Measurements from ENCODE around the gene INF2.

The INF2 gene

DNA sequence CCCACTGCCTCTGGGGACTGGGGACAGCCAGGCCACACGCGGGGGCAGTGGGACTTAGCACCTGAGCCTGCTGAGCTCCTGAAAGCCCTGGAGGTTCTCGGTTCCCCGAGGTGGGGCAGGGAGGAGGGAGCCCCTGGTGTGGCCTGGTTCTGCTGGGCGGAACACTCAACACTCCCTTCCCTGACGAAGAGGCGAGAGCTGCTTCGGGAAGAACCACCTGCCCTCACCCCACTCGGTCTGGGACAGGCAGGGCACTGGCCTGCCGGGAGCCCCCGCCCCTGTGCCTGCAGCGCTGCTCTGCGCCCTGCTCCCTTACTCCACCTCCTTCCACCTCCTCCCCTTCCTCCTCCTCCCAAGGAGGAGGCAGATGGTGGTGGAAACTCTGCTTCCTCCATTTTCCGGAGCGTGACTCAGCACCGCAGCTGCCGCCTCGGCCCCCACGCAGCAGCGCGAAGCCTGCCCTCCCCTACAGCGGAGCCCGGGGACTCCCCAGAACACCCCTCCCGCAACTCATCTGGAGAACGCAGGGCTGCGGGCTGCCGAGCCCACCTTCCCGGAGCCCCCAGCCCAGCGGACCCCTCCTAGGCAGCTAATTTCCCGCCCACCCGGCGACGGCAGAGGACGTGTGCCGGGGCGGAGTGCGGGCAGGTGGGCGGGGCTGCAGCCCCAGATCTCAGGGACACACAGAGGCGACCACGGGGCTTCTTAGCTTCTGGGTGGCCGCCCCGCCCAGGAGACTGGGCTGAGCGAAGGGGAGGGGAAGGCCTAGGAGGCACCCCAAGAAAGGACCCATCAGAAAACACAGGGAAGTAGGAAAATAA, 11.7 kb upstream of the INF2 start:
- DNase-seq = peak; percentile 79 to 87

DNA sequence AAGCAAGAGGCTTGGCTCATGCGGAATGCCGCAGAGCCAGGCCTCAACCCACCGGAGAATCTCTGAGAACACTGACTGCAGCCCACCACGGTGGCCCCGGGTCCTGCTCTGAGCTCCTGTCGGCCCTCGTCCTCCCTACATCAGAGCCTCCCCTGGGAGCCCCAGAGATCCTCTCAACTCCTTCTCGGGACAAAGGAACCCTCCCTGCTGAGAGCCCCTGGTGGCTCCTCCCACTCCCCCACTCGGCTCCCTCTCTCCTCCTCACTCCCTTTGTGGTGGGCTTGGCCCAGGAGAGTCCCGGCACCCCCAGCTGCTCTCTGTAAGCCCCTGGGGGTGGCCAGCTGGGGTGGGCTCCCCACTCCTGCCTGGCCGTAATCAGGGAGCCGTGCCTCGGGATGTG, 11.1 kb upstream of the INF2 start:
- DNase-seq = no peak

DNA sequence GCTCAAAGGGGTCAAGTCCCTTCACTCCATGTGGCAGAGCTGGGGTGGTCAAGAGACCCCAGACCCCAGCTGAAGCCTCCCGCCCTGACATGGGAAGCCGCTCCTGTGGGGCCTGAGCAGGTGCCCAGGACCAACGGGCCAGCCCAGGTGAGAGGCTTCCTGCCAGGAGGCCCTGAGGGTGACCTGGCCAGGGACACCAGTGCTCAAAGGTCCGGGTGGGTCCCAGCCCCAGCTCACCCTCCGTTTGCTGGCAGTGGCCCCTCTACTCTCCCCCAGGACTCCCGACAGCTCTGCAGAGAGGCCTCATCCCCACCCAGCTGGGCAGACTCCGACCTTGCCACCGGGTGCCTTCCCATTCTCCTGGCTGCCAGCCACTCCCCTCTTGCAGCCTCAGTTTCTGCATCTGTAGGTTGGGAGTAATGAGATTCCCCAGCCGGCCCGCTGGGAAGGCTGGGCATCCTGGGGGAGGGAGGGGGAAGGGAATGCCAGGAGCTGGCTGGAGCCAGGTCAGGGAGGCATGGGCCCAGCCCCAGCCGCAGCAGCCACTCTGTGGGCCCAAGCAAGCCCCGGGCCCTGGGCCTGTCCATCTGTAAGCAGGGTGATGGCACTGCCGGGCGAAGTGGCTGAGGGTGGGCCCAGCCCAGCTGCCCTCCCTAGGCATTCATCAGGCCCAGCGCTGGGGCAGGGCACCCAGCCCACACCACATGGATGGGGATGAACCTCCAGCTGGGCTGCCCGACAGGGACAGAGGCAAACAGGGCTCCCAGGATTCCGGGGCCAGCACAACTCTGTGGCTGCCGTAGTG, 10.3 kb upstream of the INF2 start:
- DNase-seq = no peak

DNA sequence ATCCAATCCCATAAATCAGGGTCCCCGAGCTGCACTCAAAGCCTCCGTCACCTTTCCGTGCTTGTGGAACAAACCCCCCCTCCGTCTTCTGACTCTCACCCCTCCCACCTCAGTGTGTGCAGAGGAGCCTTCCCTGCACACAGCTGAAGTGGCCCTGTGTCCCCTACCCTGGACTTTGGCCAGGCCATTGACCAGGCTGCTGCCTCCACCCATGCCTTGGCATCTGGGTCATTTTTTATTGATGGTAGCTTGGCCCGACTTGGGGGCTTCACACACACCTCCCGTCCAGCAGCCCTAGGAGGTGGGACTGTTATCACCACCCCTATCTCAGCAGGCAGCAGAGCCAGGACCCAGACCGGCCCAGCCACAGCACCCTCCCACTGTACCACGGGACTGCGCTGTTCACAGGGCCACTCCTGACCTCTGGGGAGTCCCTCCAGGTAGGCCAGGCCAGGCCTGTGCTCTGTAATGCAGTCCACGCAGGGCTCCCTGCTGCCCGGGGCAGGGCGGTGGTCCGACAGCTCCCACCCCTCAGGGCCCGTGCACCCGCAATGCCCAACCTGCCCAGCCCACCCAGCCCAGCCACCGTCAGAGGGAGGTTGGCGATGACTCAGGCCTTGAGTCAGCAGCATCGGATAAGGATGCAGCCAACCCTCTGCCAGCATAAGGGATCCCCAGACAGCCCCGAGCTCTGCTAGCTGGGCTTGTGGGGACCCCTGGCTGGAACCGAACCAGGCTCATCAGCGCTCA, 9.2 kb upstream of the INF2 start:
- DNase-seq = peak; percentile 35 to 37

DNA sequence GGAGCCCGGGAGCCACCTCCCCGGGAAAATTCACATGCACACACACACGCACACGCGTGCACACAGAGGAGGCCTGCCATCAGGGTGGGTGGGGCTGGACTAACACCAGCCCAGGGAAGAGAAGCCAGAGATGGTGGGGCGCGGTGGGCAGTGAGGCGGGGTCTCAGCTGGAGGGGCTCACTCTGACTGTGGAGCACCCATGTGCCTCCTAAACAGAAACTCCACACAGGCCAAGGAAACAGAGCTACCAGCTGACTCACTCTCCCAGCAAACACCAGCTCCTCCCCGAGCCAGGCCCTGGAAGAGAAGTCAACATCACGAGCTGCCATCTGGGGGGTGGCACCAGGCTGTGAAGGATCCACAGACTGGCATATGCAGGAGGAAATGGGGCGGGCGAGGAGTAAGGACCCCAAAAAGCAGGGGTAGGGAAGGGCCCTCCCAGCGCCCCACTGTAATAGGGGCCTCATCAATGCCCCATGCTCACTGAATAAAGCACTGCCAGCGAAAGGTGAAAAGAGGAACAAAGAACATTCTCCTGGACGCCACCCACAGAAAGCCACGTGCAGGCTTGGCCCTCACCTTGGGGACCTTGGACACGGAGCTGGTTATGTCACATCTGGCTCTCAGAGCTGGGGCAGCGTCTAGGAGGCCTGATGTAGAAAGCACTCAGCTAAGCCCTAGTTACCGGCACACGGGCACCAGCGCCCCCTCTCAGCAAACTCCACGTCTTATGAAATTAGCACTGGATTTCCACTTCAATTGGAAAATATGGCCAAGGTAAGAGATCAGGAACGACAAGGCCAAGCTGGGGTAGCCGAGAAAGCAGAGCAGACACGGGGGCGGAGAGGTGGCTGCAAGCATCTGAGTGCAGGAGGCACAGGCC, 8.4 kb upstream of the INF2 start:
- DNase-seq = peak; percentile 59 to 70

DNA sequence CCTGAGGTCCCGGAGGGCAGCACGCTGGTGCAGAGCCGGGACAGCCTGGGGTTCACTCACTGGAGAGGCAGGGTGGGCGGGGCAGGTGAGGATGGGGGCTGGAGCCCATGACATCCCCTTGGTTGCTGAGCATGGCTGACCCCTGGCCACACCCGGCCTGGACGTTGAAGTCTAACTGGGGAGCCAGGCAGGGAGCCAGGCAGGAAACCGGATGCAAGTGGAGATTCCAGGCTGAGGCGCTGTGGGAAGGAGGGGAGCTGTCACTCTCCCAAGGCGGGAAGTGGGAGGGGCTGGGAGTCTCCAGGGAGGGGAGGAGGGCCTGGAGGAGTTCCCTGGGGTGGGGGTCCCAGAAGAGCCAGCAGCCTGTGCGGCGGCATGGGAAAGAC, 7.7 kb upstream of the INF2 start:
- DNase-seq = no peak

DNA sequence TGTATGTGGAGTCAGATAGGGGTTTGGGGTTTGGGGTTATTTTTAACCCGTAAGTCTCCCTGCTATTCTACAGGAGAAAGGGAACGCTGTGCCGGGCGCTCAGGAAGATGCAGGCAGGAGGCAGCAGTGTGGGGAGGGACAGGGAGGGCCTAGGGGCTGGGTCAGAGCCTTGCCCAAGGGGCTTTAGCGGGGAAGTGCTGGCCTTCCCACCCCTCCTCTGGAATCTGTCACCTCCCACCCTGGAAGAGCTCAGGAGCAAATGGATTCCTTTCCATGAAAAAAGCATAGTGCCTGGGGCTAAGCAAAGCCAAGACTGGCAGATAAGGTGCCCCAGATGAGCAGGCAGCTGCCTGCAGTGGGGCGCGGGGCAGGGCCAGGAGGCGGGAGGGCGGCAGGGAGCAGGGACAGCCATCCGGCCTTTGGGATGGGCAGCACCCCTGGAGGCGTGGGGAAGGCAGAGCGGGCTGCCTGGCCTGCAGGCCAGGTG, 7.3 kb upstream of the INF2 start:
- no peak for DNase-seq

DNA sequence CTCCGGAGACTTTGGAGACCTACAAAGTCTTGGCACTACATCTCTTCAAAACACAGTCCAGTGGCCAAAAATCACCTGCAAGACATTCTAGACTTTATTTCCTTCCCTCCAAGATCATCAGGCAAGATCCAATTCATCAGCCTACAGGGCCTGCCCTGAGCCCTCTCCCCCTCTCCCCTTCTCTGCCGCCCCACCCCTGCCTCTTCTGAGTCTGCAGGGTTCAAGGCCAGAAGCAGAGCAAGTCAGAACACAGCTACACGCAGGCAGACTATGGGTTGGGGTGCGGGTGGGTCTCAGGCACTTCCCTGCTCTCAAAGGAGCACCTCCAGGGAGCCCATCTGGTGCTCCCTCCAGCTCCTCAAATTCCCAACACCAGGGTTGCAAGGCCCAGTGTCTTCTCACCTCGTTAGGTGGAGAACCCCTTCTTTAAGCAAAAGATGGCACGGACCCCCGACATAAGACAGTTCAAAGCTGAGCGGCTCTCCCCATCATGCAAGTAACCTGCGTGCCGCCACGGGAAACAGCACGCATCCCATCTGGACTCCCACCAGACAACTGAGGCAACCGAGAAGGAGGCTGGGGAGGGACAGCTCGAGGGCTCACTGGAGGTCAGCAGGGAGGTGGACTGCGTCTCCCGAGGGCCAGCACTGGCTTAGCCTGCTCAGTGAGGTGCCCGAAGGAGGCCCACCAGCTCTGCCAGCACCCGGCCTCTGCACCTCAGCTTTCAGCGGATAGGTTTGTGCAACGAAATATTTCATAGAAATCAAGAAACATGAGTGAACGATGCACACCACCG, 5.6 kb upstream of the INF2 start:
- no peak for DNase-seq

DNA sequence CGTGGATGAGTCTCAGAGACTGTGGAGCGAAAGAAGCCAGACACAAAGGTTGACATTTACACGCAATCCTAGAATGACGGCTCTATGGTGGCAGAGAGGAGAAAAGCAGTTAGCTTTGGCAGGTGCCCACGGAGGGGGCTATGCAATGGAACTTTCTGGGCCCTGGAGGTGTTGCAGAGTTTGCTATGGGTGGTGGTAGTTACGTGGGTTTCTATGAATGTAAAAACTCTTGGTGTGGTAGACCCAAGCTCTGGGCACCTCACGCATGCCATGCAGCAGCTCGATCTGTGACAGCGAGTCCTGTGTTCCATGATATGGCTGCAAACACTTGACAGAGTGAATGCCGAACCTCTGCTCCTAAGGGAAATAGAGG, 5.0 kb upstream of the INF2 start:
- no peak for DNase-seq

DNA sequence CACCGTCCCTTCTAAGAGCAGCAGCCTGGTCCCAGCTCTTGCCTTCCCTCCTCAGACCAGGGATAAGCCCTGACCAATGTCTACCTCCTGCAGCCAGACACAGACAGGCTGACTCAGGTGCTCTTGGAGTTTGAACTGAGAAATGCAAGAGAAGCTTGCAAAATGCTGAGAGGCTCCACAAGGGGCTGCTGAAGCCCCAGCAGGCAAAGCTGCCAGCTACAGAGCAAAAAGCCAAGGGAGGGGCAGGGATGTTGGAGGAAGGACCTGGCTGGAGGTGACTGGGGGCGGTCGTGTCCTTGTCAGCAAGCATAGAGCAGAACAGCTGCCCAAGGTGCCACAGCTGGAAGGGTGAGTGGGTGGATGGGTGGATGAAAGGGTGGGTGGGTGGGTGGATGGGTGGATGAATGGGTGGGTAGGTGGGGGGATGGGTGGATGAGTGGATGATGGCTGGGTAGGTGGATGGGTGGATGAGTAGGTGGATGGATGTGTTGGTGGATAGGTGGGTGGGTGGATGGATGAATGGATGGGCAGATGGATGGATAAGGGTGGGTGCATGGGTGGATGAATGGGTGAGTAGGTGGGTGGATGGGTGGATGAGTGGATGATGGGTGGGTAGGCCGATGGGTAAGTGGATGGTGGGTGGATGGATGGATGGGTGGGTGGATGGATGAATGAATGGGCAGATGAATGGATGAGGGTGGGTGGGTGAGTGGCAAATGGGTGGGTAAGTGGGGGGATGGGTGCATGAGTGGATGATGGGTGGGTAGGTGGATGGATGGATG, 4.0 kb upstream of the INF2 start:
- DNase-seq = no peak

DNA sequence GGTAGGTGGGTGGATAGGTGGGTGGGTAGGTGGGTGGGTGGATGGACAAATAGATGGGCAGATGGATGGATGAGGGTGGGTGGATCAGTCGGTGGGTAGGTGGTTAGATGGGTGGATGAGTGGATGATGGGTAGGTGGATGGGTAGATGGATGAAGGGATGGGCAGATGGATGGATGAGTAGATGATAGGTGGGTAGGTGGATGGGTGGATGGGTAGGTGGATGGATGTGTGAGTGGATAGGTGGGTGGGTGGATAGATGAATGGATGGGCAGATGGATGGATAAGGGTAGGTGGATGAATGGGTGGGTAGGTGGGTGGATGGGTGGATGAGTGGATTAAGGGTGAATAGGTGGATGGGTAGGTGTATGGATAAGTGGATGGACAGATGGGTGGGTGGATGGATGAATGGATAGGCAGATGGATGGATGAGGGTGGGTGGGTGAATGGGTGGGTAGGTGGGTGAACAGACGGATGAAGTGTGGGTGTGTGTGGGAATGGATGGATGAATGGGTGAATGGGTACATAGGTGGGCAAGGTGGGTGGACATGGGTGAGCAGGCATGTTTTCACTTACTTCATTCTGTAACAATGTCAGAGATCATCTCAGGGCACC, 3.3 kb upstream of the INF2 start:
- DNase-seq = no peak

DNA sequence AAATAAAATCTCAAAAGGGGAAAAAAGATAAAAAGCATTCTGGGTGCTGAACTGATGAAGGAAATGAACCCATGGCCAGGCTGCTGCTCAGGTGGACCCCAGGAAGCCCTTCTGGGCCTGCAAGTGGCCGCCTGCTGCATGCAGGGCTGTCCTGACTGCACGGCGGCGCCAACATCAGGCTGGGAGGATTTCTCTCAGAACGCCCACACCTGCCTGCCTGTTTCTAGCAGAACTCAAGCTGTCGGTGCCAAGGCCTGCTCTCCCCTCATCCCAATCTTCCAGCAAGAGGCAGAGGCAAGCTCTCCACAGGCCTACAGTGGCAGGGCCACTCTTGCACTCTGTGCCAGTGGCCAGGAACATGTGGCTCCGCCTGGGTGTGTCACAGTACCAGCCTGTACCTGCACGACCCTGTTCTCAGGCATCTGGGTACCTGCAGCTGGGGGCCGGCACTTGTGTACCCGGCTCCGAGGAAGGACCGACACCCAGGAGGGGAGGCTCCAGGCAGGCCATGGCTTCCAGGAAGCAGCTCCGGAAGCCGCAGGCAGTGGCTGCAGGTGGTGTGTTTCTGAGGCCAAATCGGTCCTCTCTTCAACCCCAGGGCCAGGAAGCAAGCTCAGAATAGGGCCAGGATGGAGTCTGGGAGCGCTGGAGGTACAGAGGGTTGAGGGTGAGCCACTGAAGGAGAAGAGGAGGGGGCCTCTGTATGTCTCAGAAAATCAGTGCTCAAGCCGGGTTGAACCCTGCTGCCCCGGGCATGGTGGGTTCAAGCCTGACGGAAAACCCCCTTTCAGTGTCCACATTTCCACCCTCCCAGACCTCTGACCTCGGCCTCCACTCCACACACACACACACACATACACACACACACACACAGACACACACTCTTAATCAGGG, 2.5 kb upstream of the INF2 start:
- no peak for DNase-seq

DNA sequence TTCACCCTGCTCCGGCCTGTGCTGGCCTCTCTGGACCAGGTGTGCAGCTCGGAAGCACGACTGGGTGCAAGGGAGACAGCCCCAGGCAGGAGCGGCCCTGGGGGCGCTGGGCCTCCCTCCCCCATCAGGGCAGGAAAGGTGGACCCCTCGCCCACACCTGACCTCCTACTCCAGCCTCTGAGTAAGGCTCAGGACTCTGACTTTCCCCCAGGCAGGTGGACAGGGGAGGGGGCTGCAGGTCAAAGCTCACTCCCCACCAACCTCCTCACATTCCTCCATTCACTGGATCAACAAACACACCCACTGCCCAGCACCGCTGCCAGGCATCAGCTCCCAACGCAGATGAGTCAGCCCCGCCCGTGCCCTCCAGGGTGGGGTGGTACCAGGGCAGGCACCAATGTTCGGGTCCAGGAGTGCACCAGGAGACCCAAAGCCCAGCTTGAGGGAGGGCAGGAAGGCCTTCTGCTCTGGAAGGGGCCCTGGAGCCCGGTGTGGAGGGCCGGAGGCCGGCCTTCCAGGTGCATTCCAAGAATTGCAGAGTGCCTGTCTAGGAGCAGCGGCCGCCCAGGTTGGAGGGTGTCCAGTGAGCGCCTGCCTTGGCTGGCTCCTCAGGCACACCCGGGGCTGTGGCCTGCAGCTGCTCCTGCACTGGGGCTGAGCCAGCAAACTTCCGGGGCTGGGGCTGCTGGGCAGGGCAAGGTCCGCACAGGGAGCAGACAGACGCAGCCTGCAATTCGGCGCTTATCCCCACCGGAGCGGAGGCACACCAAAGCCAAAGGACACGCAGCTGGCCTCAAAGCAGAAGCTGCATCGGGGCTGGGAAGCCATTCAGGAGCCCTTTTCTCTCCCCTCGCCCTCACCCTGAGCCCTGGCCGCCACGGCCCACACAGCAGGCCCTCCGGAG, 1.6 kb upstream of the INF2 start:
- DNase-seq = no peak

DNA sequence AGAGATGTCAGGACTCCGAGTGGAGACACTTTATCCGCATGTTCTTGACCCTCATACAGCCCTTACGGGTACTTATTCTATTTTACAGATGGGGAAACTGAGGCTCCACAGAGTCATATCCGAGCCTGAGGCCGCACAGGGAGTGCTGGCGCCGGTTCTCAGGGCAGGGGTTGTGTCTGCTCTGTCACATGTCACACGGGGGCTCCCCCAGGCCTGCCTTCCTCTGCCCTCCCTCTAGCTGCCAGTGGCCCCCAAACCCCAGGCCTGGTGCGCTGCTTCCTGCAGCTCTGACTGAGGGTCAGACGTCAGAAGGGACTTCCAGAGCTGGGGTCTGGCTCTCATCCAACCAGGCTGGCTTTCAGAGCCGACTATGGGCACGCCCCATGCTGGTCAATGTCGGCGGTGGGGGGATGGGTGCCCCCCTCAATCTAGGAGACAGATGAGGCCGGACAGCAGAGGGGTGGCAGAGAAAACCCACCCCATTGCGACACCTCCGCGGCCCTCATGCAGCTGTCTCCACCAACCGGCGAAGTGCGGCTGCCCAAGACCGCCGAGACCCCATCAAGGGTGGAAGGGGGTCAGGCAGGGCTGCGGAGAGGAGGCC, 811 bp upstream of the INF2 start:
- no peak for DNase-seq

DNA sequence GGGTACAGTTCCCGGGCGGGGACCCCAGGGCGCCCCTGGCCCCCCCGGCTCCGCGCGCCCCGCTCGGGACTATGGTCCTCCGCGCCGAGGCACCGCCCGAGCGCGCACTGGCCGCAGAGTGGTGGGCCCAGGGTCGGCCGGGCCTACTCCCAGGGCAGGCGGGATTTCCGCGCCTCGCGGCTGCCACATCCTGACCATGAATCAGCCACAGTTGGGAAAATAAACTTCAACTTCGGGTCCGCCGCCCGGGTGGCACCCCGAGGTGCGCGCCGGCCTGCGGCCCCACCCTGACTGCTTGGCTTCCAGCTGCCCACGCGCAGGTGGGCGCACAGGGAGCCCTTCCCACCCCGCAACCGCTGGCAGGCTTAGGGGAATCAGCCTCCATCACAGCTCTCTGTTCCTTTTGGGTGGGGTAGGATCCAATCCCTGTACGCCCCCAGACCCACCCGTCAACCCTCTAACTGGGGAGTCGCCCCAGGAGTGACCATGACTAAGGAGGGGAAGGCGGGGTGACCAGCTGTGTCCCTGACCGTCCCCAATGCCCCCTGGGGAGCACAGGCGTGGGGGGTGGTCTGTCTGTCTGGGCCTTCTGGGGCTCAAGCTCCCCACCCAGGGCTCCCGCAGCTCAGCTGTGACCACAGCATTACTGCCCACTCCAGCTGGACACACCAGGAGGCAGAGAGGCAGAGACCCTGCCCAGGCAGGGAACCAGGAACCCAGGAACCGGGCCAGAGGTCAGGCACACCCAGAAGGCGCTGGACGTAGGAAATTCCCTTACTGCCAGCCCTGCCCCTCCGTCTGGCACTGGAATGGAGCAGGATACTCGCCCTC, 678 bp downstream of the INF2 start:
- DNase-seq = no peak

DNA sequence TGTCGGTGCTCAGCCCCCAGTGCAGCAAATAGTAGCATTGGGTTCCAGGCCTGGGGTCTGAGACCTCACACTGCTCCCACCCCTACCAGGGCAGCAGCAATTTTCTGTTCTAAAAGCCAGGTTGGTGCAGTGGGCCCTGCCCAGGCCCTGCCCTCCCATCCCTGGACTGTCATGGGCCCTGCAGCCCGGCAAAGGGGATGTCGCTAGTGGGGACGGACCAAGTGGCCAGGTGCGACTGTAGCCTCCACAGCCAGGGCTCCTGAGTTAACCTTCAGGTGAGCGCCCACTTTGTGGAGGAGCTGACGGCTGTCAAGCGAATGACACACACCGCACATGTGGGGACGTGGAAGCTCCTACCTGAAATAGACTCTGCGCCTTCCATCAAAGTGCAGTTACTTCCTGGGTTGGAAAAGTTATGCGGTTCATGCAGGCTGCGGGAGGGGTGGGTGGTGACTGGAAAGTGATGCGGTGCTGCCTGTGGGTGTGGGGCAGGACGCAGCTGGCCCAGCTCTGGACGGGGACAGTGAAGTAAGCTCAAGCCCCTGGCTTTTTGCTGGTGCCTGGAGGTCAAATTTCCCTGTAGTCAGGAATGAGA, 1.5 kb downstream of the INF2 start:
- no peak for DNase-seq

All from bone marrow (tissue), 2 donors.